Measurements from ENCODE around the gene ASTN2. TPM values are rescaled to one million over a fixed set of nuclear protein-coding genes. Genes with fewer than 3 reads are reported as not detected.

ASTN2 gene
- total RNA-seq, 1 donor from 2014 or later, result 0.53 TPM

GRCh38 chr9:116483622-116484491 lies 931.0 kb downstream of the ASTN2 start:
- no peak for DNase-seq (ENCODE audit: low read depth)
- H3K36me3 ChIP-seq (ENCODE audit: control insufficient read depth, insufficient read depth, low read length), result no peaks in the 10 kb centered on the region
- H3K4me3 ChIP-seq (ENCODE audit: low read depth, low read length), result no peak overlapping the region
- peak; percentile 72 for FAIRE-seq
- no peaks in the 10 kb centered on the region for H3K27me3 ChIP-seq (ENCODE audit: control insufficient read depth, insufficient read depth, low read length)
- TF ChIP-seq, protein P1, sequence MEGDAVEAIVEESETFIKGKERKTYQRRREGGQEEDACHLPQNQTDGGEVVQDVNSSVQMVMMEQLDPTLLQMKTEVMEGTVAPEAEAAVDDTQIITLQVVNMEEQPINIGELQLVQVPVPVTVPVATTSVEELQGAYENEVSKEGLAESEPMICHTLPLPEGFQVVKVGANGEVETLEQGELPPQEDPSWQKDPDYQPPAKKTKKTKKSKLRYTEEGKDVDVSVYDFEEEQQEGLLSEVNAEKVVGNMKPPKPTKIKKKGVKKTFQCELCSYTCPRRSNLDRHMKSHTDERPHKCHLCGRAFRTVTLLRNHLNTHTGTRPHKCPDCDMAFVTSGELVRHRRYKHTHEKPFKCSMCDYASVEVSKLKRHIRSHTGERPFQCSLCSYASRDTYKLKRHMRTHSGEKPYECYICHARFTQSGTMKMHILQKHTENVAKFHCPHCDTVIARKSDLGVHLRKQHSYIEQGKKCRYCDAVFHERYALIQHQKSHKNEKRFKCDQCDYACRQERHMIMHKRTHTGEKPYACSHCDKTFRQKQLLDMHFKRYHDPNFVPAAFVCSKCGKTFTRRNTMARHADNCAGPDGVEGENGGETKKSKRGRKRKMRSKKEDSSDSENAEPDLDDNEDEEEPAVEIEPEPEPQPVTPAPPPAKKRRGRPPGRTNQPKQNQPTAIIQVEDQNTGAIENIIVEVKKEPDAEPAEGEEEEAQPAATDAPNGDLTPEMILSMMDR (IDR thresholded peaks at IDR 0.05; ENCODE audit: insufficient read depth, low read length, severe bottlenecking), result no peak

DNA sequence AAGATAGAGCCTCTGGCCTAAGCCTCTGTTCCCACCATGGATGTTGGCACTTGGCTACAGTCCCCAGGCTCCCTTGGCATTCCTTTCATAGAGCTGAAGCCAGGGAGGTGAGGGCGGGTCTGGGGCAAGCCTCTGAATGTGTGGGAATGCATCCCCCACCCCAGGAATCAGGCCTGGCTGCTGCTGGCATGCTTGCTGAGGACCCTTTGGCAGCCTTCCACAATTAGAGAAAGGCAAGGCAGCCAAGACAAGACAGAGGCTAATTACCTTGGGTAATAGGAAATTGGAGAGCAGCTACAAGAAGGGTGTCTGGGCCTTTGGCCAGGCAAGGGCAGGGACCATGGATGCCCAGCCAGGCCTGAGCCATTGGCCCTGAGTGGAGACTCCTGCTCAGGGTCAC lies 932.1 kb downstream of the ASTN2 start:
- Histone ChIP-seq H3K27me3 (ENCODE audit: control insufficient read depth, insufficient read depth, low read length) (no peaks in the 10 kb centered on the region), H3K4me3 (ENCODE audit: low read depth, low read length) (no peak overlapping the region), H3K36me3 (ENCODE audit: control insufficient read depth, insufficient read depth, low read length) (no peaks in the 10 kb centered on the region)
- no peak for FAIRE-seq
- DNase-seq (ENCODE audit: low read depth), result no peak
- TF ChIP-seq, protein P1 (IDR thresholded peaks at IDR 0.05; ENCODE audit: insufficient read depth, low read length, severe bottlenecking), result no peak

GRCh38 chr9:116480700-116481099 lies 934.2 kb downstream of the ASTN2 start:
- TF ChIP-seq, protein P1 (IDR thresholded peaks at IDR 0.05; ENCODE audit: insufficient read depth, low read length, severe bottlenecking), result no peak
- no peaks in the 10 kb centered on the region for H3K27me3 ChIP-seq (ENCODE audit: control insufficient read depth, insufficient read depth, low read length)
- FAIRE-seq, result peak; percentile 47

DNA sequence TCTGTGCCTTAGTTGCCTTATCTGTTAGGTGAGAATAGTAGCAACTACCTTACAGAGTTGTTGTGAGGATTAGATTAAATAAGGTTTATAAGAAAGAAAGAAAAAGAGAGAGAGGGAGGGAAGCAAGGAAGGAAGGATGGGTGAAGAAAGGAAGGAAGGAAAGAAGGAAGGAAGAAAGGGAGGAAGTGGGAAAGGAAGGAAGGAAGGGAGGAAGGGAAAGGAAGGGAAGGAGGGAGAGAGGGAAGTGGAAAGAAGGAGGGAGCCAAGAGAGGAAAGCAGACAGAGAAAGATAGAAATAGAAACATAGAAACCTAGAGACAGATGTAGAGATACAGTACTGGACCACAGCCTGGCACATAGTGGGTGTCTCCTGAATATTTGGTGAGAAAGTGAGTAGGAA lies 934.9 kb downstream of the ASTN2 start:
- no peaks in the 10 kb centered on the region for H3K27me3 ChIP-seq (ENCODE audit: control insufficient read depth, insufficient read depth, low read length)
- no peak for FAIRE-seq
- H3K36me3 ChIP-seq (ENCODE audit: control insufficient read depth, insufficient read depth, low read length), result no peaks in the 10 kb centered on the region

More at GRCh38 chr9:116480700-116481099, 934.2 kb downstream of the ASTN2 start:
- Histone ChIP-seq H3K4me3 (ENCODE audit: low read depth, low read length) (no peak overlapping the region), H3K36me3 (ENCODE audit: control insufficient read depth, insufficient read depth, low read length) (no peaks in the 10 kb centered on the region)
- DNase-seq (ENCODE audit: low read depth), result no peak

DNA sequence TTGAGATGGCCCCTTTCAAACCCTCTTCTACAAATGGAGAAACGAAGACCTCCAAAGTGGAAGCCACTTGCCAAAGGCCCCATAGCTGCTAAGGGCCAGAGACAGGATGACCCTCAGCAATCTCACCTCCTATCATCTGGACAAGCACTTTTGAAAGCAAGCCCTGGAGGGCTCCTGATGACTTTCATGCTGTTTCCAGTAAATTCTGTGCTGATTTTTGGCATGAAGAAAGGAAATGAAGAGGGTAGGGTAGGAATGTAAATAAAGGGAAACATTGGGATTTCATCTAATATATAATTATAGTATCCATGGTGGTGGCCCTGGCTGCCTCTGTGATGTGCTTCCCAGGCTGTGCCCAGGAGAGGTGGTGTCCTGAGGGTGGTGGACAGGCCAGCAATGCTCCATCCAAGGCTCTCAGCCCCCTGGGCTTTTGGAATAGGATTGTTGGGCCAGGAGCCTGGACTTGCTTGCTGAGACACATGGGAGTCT lies 935.8 kb downstream of the ASTN2 start:
- no peak for DNase-seq (ENCODE audit: low read depth)

More for the DNA sequence above, 934.9 kb downstream of the ASTN2 start:
- DNase-seq (ENCODE audit: low read depth), result no peak
- no peak overlapping the region for H3K4me3 ChIP-seq (ENCODE audit: low read depth, low read length)
- TF ChIP-seq, protein P1 (IDR thresholded peaks at IDR 0.05; ENCODE audit: insufficient read depth, low read length, severe bottlenecking), result no peak

More for the DNA sequence above, 935.8 kb downstream of the ASTN2 start:
- Histone ChIP-seq H3K27me3 (ENCODE audit: control insufficient read depth, insufficient read depth, low read length) (no peaks in the 10 kb centered on the region), H3K36me3 (ENCODE audit: control insufficient read depth, insufficient read depth, low read length) (no peaks in the 10 kb centered on the region), H3K4me3 (ENCODE audit: low read depth, low read length) (no peak overlapping the region)
- TF ChIP-seq, protein P1 (IDR thresholded peaks at IDR 0.05; ENCODE audit: insufficient read depth, low read length, severe bottlenecking), result no peak
- no peak for FAIRE-seq

Measured in bronchial epithelial cell (primary cell).